IMR-90 (cell line): ENCODE measurements around the gene SYNE3. TPM values are rescaled to one million over a fixed set of nuclear protein-coding genes. Genes with fewer than 3 reads are reported as not detected.

Experiments used
- ATAC-seq: fragments of 200-7000 bp; cut with Tn5 transposase; 2 replicates; pipeline ENCODE4 v1.9.1; 2020; ENCODE audit warnings: low read depth, mild to moderate bottlenecking, moderate library complexity
- BruUV-seq: library from RNA; stranded (reverse); fragments of 400-500 nt; replicated peaks from 2 replicates; lab custom pipeline; 2021; lab: Mats Ljungman, UMichigan
- CTCF ChIA-PET: fragments of 300-600 bp; formaldehyde crosslinking; extraction: SDS; loops from one replicate; lab custom pipeline; 2021; ENCODE audit warnings: antibody characterized with exemption; lab: Yijun Ruan, JAX
- POLR2A ChIA-PET: fragments of 300-600 bp; sonication (Branson Sonifier 250); formaldehyde crosslinking; loops from one replicate; lab custom pipeline; 2022; ENCODE audit warnings: antibody characterized with exemption; ENCODE audit not compliant: unreplicated experiment; lab: Charles Lee
- DNase-seq: peaks from one replicate; pipeline ENCODE4 v3.0.0; 2013
- H2AFZ ChIP-seq: replicated peaks from 2 replicates; pipeline ENCODE3; 2013; ENCODE audit warnings: low read length, mild to moderate bottlenecking; ENCODE audit not compliant: poor library complexity
- H2AK5ac ChIP-seq: 2 replicates; pipeline ENCODE4 v1.6.1; 2013; ENCODE audit warnings: low read depth, low read length, inconsistent platforms
- H2AK9ac ChIP-seq: replicated peaks from 2 replicates; pipeline ENCODE3; 2013; ENCODE audit warnings: mild to moderate bottlenecking, low read depth, low read length, moderate library complexity; ENCODE audit not compliant: poor library complexity
- H2BK120ac ChIP-seq: 2 replicates; pipeline ENCODE4 v1.6.1; 2013; ENCODE audit warnings: low read depth, low read length, inconsistent platforms
- H2BK15ac ChIP-seq: 3 replicates; pipeline ENCODE4 v1.6.1; 2013; ENCODE audit warnings: low read depth, low read length, inconsistent platforms
- H2BK20ac ChIP-seq: 2 replicates; pipeline ENCODE4 v1.6.1; 2013; ENCODE audit warnings: low read depth, mild to moderate bottlenecking, inconsistent platforms, low read length, moderate library complexity
- H2BK5ac ChIP-seq: 2 replicates; pipeline ENCODE4 v1.6.1; 2013; ENCODE audit warnings: mild to moderate bottlenecking, low read depth, low read length, inconsistent platforms; ENCODE audit not compliant: poor library complexity, severe bottlenecking
- H3K14ac ChIP-seq: replicated peaks from 2 replicates; pipeline ENCODE4 v1.6.1; 2013; ENCODE audit warnings: low read depth, low read length, inconsistent platforms
- H3K18ac ChIP-seq: 2 replicates; pipeline ENCODE4 v1.6.1; 2013; ENCODE audit warnings: low read depth, low read length, control low read depth
- H3K23ac ChIP-seq: 2 replicates; pipeline ENCODE4 v1.6.1; 2013; ENCODE audit warnings: low read depth, low read length, inconsistent platforms
- H3K27ac ChIP-seq: 2 replicates; pipeline ENCODE4 v1.5.1; 2013; ENCODE audit warnings: mild to moderate bottlenecking, control low read depth, low read length; ENCODE audit not compliant: insufficient read depth
- H3K27me3 ChIP-seq: 2 replicates; pipeline ENCODE4 v1.6.1; 2013; ENCODE audit warnings: low read length; ENCODE audit not compliant: control insufficient read depth, insufficient read depth
- H3K36me3 ChIP-seq: 2 replicates; pipeline ENCODE4 v1.6.1; 2013; ENCODE audit warnings: low read length, mixed read lengths; ENCODE audit not compliant: control insufficient read depth, insufficient read depth
- H3K4ac ChIP-seq: 2 replicates; pipeline ENCODE4 v1.6.1; 2013; ENCODE audit warnings: low read depth, low read length, inconsistent platforms
- H3K4me1 ChIP-seq: 2 replicates; pipeline ENCODE4 v1.6.1; 2013; ENCODE audit warnings: low read length, mixed read lengths; ENCODE audit not compliant: control insufficient read depth, insufficient read depth
- H3K4me2 ChIP-seq: 2 replicates; pipeline ENCODE4 v1.6.1; 2013; ENCODE audit warnings: low read depth, mild to moderate bottlenecking, control low read depth, low read length, moderate library complexity
- H3K4me3 ChIP-seq: 2 replicates; pipeline ENCODE4 v1.5.1; 2013; ENCODE audit warnings: low read depth, mild to moderate bottlenecking, control low read depth, low read length, moderate library complexity; ENCODE audit not compliant: insufficient read depth
- H3K56ac ChIP-seq: 2 replicates; pipeline ENCODE4 v1.6.1; 2013; ENCODE audit warnings: low read length, inconsistent platforms; ENCODE audit not compliant: insufficient read depth; ENCODE audit errors: extremely low read depth
- H3K79me1 ChIP-seq, 2 experiments: 2 replicates each; pipeline ENCODE4 v1.6.1; 2013; ENCODE audit warnings: low read length in 2 of 2, inconsistent platforms in 1 of 2, low read depth in 1 of 2
- H3K9ac ChIP-seq: 2 replicates; pipeline ENCODE4 v1.6.1; 2013; ENCODE audit warnings: low read depth, low read length, control low read depth
- H3K9me1 ChIP-seq: 2 replicates; pipeline ENCODE4 v1.6.1; 2013; ENCODE audit warnings: low read length, inconsistent platforms; ENCODE audit not compliant: insufficient read depth
- H3K9me3 ChIP-seq: 2 replicates; pipeline ENCODE4 v1.6.1; 2013; ENCODE audit warnings: low read length; ENCODE audit not compliant: control insufficient read depth, insufficient read depth
- H4K20me1 ChIP-seq: 2 replicates; pipeline ENCODE4 v1.6.1; 2013; ENCODE audit warnings: low read length, inconsistent platforms; ENCODE audit not compliant: insufficient read depth
- H4K5ac ChIP-seq: 2 replicates; pipeline ENCODE4 v1.6.1; 2013; ENCODE audit warnings: mild to moderate bottlenecking, low read depth, low read length, control low read depth
- H4K8ac ChIP-seq, 2 experiments: 2 replicates each; pipeline ENCODE4 v1.6.1; 2013; ENCODE audit warnings: low read depth in 2 of 2, low read length in 2 of 2, control low read depth in 1 of 2, inconsistent platforms in 1 of 2
- H4K91ac ChIP-seq: 2 replicates; pipeline ENCODE4 v1.6.1; 2013; ENCODE audit warnings: low read depth, low read length, inconsistent platforms; ENCODE audit not compliant: insufficient read depth
- BHLHE40 ChIP-seq: fragments of 150-350 bp; IDR thresholded peaks from 2 replicates; pipeline ENCODE4 v1.6.1; 2016; ENCODE audit warnings: mild to moderate bottlenecking, low read depth, low read length
- CHD1 ChIP-seq: IDR thresholded peaks from 2 replicates; pipeline ENCODE4 v1.6.1; 2012; ENCODE audit warnings: low read depth, low read length, improper control_type of control experiment
- FOS ChIP-seq: fragments of 150-350 bp; IDR thresholded peaks from 2 replicates; pipeline ENCODE4 v1.6.1; 2016; ENCODE audit warnings: low read depth, low read length
- MAFK ChIP-seq: IDR thresholded peaks from 2 replicates; pipeline ENCODE4 v1.6.1; 2012; ENCODE audit warnings: low read depth, low read length, improper control_type of control experiment
- MAZ ChIP-seq: IDR thresholded peaks from 2 replicates; pipeline ENCODE4 v1.6.1; 2012; ENCODE audit warnings: low read depth, mild to moderate bottlenecking, low read length, improper control_type of control experiment, moderate library complexity, borderline replicate concordance
- MXI1 ChIP-seq: IDR thresholded peaks from 2 replicates; pipeline ENCODE4 v1.6.1; 2012; ENCODE audit warnings: low read depth, mild to moderate bottlenecking, low read length, moderate library complexity, borderline replicate concordance
- POLR2A ChIP-seq: IDR thresholded peaks from 2 replicates; pipeline ENCODE4 v1.6.1; 2012; ENCODE audit warnings: mild to moderate bottlenecking, low read depth, low read length
- WGBS, 2 experiments: methylation state at CpG; one replicate each; pipeline versions ENCODE4 v1.1.5 to v1.1.7; 2013; ENCODE audit warnings: missing lambda C conversion rate in 2 of 2; ENCODE audit not compliant: insufficient read length in 1 of 2; ENCODE audit errors: extremely low coverage in 2 of 2; 5-methylcytosine and 5-hydroxymethylcytosine counted together
- dilution Hi-C: fragments of 300-500 bp; cut with HindIII; formaldehyde crosslinking; loops from one replicate; pipeline ENCODE4 v1.14.3; 2018; ENCODE audit warnings: low sequenced_read_pairs; ENCODE audit not compliant: unreplicated experiment
- in situ Hi-C: fragments of 300-500 bp; cut with MboI; formaldehyde crosslinking; loops from 3 replicates; pipeline ENCODE4 v1.14.3; 2019; ENCODE audit warnings: low sequenced_read_pairs, inconsistent platforms, mixed read lengths
- intact Hi-C: fragments of 100-400 bp; cut with micrococcal nuclease; formaldehyde crosslinking; loops from 2 replicates; pipeline ENCODE4 v1.10.0; 2022
- polyA plus RNA-seq, 3 experiments: library from polyadenylated mRNA; depleted of rRNA; stranded (reverse); fragments of >200 nt; gene quantifications; 2 replicates each; pipeline ENCODE4 v1.2.3, GENCODE V29; 2012; ENCODE audit warnings: low replicate concordance in 1 of 3
- total RNA-seq: library from RNA; depleted of rRNA; stranded (reverse); fragments of >200 nt; gene quantifications from 2 replicates; pipeline ENCODE4 v1.2.3, GENCODE V29; 2012
- TF ChIP-seq, protein P1 (sequence below): conservative IDR thresholded peaks from 2 replicates; pipeline ENCODE4 v1.5.1; 2012; ENCODE audit warnings: mild to moderate bottlenecking, low read depth, low read length, improper control_type of control experiment
- TF ChIP-seq, protein P2 (sequence below): fragments of 150-350 bp; IDR thresholded peaks from 2 replicates; pipeline ENCODE4 v1.6.1; 2017; ENCODE audit warnings: mild to moderate bottlenecking, antibody characterized with exemption, low read length, low read depth

SYNE3 gene
- total and polyA plus RNA-seq, 2 of the 4 experiments (the other 2 are of a cell fraction): 2.9 to 5.0 TPM

DNA sequence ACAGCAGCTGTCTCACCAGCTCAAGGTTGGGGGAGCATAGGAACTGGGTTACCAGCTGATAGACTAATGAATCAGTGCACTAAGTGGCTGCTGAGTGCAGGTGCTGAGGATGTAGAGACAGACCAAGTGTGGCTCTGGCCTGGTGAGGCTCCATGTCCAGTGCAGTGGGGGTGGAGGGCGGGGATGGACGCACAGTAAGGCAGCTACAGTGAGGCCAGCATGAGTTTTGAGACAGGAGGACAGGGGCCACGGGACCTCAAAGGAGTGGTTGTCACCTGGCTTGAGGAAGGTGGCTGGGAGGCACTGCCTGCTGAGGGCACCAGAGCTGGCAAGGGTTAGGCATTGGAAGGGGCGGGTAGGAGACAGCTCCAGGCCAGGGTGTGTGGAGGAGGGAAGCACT is 37.0 kb downstream of the SYNE3 start:
- H3K4me2 ChIP-seq: no peak overlapping the region
- H3K18ac ChIP-seq: no peak overlapping the region
- H4K20me1 ChIP-seq: peaks cover 6% of the 10 kb centered on the region; the same call in 1 of the 2 replicates
- ChIA-PET CTCF (interaction anchor here (1.3 kb wide), 1 partner anchor 17 kb away, joined by 3 read pairs; no protein-coding TSS in a partner anchor), POLR2A (no interaction called here)
- H3K4me1 ChIP-seq: peaks cover 25% of the 10 kb centered on the region
- 73% methylated on average over 3 of the region's 4 CpGs; no CpG with 5 or more reads in 1 of the 2 experiments for WGBS, 2 experiments
- no peak overlapping the region for H3K27ac ChIP-seq
- no TSS peak for BruUV-seq
- no peak overlapping the region for H2BK5ac ChIP-seq
- intact Hi-C loops: no loop called here
- H3K14ac ChIP-seq: no peak overlapping the region
- no peak overlapping the region for H2BK120ac ChIP-seq
- H3K79me1 ChIP-seq: peaks cover 0 to 70% of the 10 kb centered on the region in 2 experiments; a peak in 2 of 4 replicates
- H2AFZ ChIP-seq: no peak overlapping the region
- DNase-seq (no peak), ATAC-seq (no peak)
- H2BK15ac ChIP-seq: no peak overlapping the region
- H3K9ac ChIP-seq: no peak overlapping the region
- peak overlapping the region; percentile 22 for H2AK9ac ChIP-seq
- H3K56ac ChIP-seq: no peak overlapping the region
- no peak overlapping the region for H2BK20ac ChIP-seq
- dilution Hi-C loops: no loop called here
- no peak overlapping the region for H3K23ac ChIP-seq
- no peaks in the 10 kb centered on the region for H3K27me3 ChIP-seq
- no peak overlapping the region for H4K91ac ChIP-seq
- H3K4ac ChIP-seq: 0 out of 2 replicates have a peak overlapping the region, but pooled peaks have one; percentile 15
- H4K5ac ChIP-seq: no peak overlapping the region
- no peak overlapping the region for H4K8ac ChIP-seq
- H3K4me3 ChIP-seq: no peak overlapping the region
- H3K9me3 ChIP-seq: no peaks in the 10 kb centered on the region
- in situ Hi-C loops: no loop called here
- no peak for TF ChIP-seq BHLHE40
- TF ChIP-seq MXI1: no peak
- no peak for TF ChIP-seq MAZ
- no peak for TF ChIP-seq POLR2A
- no peak for TF ChIP-seq MAFK
- no peak for TF ChIP-seq CHD1
- TF ChIP-seq, protein P1, sequence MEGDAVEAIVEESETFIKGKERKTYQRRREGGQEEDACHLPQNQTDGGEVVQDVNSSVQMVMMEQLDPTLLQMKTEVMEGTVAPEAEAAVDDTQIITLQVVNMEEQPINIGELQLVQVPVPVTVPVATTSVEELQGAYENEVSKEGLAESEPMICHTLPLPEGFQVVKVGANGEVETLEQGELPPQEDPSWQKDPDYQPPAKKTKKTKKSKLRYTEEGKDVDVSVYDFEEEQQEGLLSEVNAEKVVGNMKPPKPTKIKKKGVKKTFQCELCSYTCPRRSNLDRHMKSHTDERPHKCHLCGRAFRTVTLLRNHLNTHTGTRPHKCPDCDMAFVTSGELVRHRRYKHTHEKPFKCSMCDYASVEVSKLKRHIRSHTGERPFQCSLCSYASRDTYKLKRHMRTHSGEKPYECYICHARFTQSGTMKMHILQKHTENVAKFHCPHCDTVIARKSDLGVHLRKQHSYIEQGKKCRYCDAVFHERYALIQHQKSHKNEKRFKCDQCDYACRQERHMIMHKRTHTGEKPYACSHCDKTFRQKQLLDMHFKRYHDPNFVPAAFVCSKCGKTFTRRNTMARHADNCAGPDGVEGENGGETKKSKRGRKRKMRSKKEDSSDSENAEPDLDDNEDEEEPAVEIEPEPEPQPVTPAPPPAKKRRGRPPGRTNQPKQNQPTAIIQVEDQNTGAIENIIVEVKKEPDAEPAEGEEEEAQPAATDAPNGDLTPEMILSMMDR: no peak
- TF ChIP-seq FOS: no peak
- TF ChIP-seq, protein P2, sequence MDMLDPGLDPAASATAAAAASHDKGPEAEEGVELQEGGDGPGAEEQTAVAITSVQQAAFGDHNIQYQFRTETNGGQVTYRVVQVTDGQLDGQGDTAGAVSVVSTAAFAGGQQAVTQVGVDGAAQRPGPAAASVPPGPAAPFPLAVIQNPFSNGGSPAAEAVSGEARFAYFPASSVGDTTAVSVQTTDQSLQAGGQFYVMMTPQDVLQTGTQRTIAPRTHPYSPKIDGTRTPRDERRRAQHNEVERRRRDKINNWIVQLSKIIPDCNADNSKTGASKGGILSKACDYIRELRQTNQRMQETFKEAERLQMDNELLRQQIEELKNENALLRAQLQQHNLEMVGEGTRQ: no peak
- H2AK5ac ChIP-seq: no peak overlapping the region; the same call in 1 of the 2 replicates
- H3K9me1 ChIP-seq: peaks cover 29% of the 10 kb centered on the region
- H3K36me3 ChIP-seq: peaks cover 3% of the 10 kb centered on the region; the same call in 1 of the 2 replicates
